Transverse colon (tissue), 4 donors: Measurements from ENCODE around the gene WIPF2.
"Not testable (repeated sequence)": the region's sequence is repeated elsewhere in the genome, so short reads cannot be mapped to it uniquely, and the experiment has no call there.

ENCODE experiments used
- POLR2A ChIP-seq: fragments of 450-650 bp; IDR thresholded peaks from one replicate; pipeline ENCODE4 v1.6.1; 2016; ENCODE audit warnings: antibody characterized with exemption, mild to moderate bottlenecking, moderate library complexity
- POLR2AphosphoS5 ChIP-seq, 3 donors: sonication (generic); formaldehyde crosslinking; IDR thresholded peaks; one replicate each; pipeline ENCODE4 v1.6.1; 2016; ENCODE audit warnings: antibody characterized with exemption in 3 of 3
- TF ChIP-seq, protein P1 (sequence below), 5 experiments: fragments of 200-600 bp in 3 of 5; fragments of 450-650 bp in 2 of 5; sonication (generic) in 3 of 5; IDR thresholded peaks; 1 replicate in 2 of 5; 2 replicates in 3 of 5; pipeline ENCODE4 v1.5.1; 2016 to 2017; ENCODE audit warnings: antibody characterized with exemption in 5 of 5, inconsistent platforms in 3 of 5, mild to moderate bottlenecking in 2 of 5, moderate library complexity in 1 of 5

- TF ChIP-seq, protein P1, sequence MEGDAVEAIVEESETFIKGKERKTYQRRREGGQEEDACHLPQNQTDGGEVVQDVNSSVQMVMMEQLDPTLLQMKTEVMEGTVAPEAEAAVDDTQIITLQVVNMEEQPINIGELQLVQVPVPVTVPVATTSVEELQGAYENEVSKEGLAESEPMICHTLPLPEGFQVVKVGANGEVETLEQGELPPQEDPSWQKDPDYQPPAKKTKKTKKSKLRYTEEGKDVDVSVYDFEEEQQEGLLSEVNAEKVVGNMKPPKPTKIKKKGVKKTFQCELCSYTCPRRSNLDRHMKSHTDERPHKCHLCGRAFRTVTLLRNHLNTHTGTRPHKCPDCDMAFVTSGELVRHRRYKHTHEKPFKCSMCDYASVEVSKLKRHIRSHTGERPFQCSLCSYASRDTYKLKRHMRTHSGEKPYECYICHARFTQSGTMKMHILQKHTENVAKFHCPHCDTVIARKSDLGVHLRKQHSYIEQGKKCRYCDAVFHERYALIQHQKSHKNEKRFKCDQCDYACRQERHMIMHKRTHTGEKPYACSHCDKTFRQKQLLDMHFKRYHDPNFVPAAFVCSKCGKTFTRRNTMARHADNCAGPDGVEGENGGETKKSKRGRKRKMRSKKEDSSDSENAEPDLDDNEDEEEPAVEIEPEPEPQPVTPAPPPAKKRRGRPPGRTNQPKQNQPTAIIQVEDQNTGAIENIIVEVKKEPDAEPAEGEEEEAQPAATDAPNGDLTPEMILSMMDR (IDR thresholded peaks at IDR 0.05), result not testable (repeated sequence)
- TF ChIP-seq POLR2A; POLR2AphosphoS5 (IDR thresholded peaks at IDR 0.05): not testable (repeated sequence)
Measured at GRCh38 chr17:40299159-40299757, 80.2 kb downstream of the WIPF2 start.
